ENCODE results near the gene STK38L.

The STK38L gene

GRCh38 chr12:27279826-27280225 lies 35.7 kb downstream of the STK38L start:
- DNase-seq (no peak), ATAC-seq (no peak)

GRCh38 chr12:27280412-27280811 lies 36.3 kb downstream of the STK38L start:
- no peak for ATAC-seq

GRCh38 chr12:27282754-27283153 lies 38.7 kb downstream of the STK38L start:
- ATAC-seq (no peak), DNase-seq (no peak)

More at GRCh38 chr12:27280412-27280811, 36.3 kb downstream of the STK38L start:
- DNase-seq: no peak

- no peak for ATAC-seq
- DNase-seq: no peak
Observed at GRCh38 chr12:27284021-27284420, 39.9 kb downstream of the STK38L start.

- DNase-seq (no peak), ATAC-seq (no peak)
Observed at GRCh38 chr12:27284751-27285150, 40.7 kb downstream of the STK38L start.

- DNase-seq (no peak), ATAC-seq (no peak)
Observed at GRCh38 chr12:27285403-27285802, 41.3 kb downstream of the STK38L start.

GRCh38 chr12:27289414-27289813 lies 45.3 kb downstream of the STK38L start:
- no peak for DNase-seq
- ATAC-seq: no peak

- ATAC-seq (no peak), DNase-seq (no peak)
Observed at GRCh38 chr12:27290501-27291168, 46.5 kb downstream of the STK38L start.

- DNase-seq: no peak
Observed at GRCh38 chr12:27291862-27292261, 47.8 kb downstream of the STK38L start.

GRCh38 chr12:27292718-27293117 lies 48.6 kb downstream of the STK38L start:
- no peak for DNase-seq
- ATAC-seq: no peak

More at GRCh38 chr12:27291862-27292261, 47.8 kb downstream of the STK38L start:
- no peak for ATAC-seq

GRCh38 chr12:27293463-27293862 lies 49.4 kb downstream of the STK38L start:
- DNase-seq: no peak

GRCh38 chr12:27296674-27297073 lies 52.6 kb downstream of the STK38L start:
- DNase-seq: no peak
- ATAC-seq: no peak

More at GRCh38 chr12:27293463-27293862, 49.4 kb downstream of the STK38L start:
- ATAC-seq: no peak

GRCh38 chr12:27297566-27297965 lies 53.5 kb downstream of the STK38L start:
- DNase-seq (no peak), ATAC-seq (peak; percentile 72)

- DNase-seq (no peak), ATAC-seq (no peak)
Observed at GRCh38 chr12:27299102-27299501, 55.0 kb downstream of the STK38L start.

- ATAC-seq (no peak), DNase-seq (no peak)
Observed at GRCh38 chr12:27300226-27300625, 56.1 kb downstream of the STK38L start.

- no peak for ATAC-seq
Observed at GRCh38 chr12:27303139-27304111, 59.3 kb downstream of the STK38L start.

GRCh38 chr12:27304856-27305255 lies 60.8 kb downstream of the STK38L start:
- ATAC-seq: no peak
- no peak for DNase-seq

More at GRCh38 chr12:27303139-27304111, 59.3 kb downstream of the STK38L start:
- DNase-seq: no peak

GRCh38 chr12:27305673-27306456 lies 61.8 kb downstream of the STK38L start:
- ATAC-seq (no peak), DNase-seq (no peak)

GRCh38 chr12:27309293-27309994 lies 65.4 kb downstream of the STK38L start:
- no peak for ATAC-seq
- DNase-seq: no peak

GRCh38 chr12:27309995-27310315 lies 65.9 kb downstream of the STK38L start:
- no peak for ATAC-seq
- DNase-seq: no peak

- DNase-seq (no peak), ATAC-seq (no peak)
Observed at GRCh38 chr12:27316947-27317346, 72.9 kb downstream of the STK38L start.

GRCh38 chr12:27319409-27319808 lies 75.3 kb downstream of the STK38L start:
- DNase-seq: no peak
- no peak for ATAC-seq

All from stimulated activated naive CD8-positive, alpha-beta T cell treated with anti-CD3 and anti-CD28 coated beads, Interleukin-15, Interleukin-2, amounts not matched to agents 100 U/mL and 50 U/mL, for 24 hours (primary cell).